SJCRH30 (cell line): ENCODE results near the gene PRKCE. TPM values are rescaled to one million over a fixed set of nuclear protein-coding genes. Genes with fewer than 3 reads are reported as not detected.
"Not testable (repeated sequence)": the region's sequence is repeated elsewhere in the genome, so short reads cannot be mapped to it uniquely, and the experiment has no call there.

Experiments used
- DNase-seq, 2 experiments: peaks; one replicate each; pipeline ENCODE4 v3.0.0-alpha.2; 2015 to 2020
- H3K27ac ChIP-seq: fragments of 250-450 bp; sonication (Bioruptor Pico); 2 replicates; pipeline ENCODE4 v1.5.1; 2020; ENCODE audit warnings: mild to moderate bottlenecking, moderate library complexity
- H3K27me3 ChIP-seq: fragments of 250-450 bp; sonication (Bioruptor Pico); 2 replicates; pipeline ENCODE4 v1.5.1; 2020; ENCODE audit warnings: mild to moderate bottlenecking, moderate library complexity
- H3K36me3 ChIP-seq: fragments of 250-450 bp; sonication (Bioruptor Pico); 2 replicates; pipeline ENCODE4 v1.5.1; 2020; ENCODE audit warnings: mild to moderate bottlenecking, moderate library complexity
- H3K4me1 ChIP-seq: fragments of 250-450 bp; sonication (Bioruptor Pico); 2 replicates; pipeline ENCODE4 v1.5.1; 2020; ENCODE audit warnings: mild to moderate bottlenecking, moderate library complexity
- H3K4me3 ChIP-seq: fragments of 250-450 bp; sonication (Bioruptor Pico); 2 replicates; pipeline ENCODE4 v1.5.1; 2020; ENCODE audit warnings: mild to moderate bottlenecking, moderate library complexity
- H3K9me3 ChIP-seq: fragments of 250-450 bp; sonication (Bioruptor Pico); replicated peaks from 2 replicates; pipeline ENCODE4 v1.5.1; 2020; ENCODE audit warnings: mild to moderate bottlenecking, moderate library complexity
- total RNA-seq: library from RNA; depleted of rRNA; stranded (reverse); fragments of >200 nt; shearing (Covaris generic); gene quantifications from 2 replicates; pipeline ENCODE4 v1.2.3, GENCODE V29; 2014

PRKCE gene
- total RNA-seq, 1 experiment from 2014 or later, result 11.9 TPM

DNA sequence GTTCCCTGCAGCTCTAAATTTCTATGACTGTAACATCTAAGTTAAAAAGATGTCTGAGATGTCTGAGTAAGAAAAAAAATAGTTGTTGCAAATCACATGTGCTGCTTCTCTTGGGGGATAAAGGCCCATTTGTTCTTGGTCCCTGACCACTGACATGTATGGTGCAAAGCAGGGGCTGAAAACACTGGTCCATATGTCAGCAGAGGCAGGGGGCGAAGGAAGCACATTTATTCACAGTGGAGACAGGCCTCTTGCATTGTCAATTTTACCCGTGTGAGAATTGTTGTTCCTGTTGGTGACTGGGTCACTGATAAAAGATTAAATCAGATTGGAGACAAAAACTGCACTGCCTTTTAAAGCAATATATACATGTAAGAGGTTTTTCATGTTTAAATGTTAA is 38.8 kb downstream of the PRKCE start:
- H3K4me1 ChIP-seq, result peaks cover 22% of the 10 kb centered on the region
- H3K4me3 ChIP-seq, result no peak overlapping the region
- no peaks in the 10 kb centered on the region for H3K9me3 ChIP-seq
- DNase-seq, result peak in 1 of 2 experiments; percentile 28
- H3K36me3 ChIP-seq, result no peaks in the 10 kb centered on the region
- no peak overlapping the region for H3K27ac ChIP-seq
- no peaks in the 10 kb centered on the region for H3K27me3 ChIP-seq

DNA sequence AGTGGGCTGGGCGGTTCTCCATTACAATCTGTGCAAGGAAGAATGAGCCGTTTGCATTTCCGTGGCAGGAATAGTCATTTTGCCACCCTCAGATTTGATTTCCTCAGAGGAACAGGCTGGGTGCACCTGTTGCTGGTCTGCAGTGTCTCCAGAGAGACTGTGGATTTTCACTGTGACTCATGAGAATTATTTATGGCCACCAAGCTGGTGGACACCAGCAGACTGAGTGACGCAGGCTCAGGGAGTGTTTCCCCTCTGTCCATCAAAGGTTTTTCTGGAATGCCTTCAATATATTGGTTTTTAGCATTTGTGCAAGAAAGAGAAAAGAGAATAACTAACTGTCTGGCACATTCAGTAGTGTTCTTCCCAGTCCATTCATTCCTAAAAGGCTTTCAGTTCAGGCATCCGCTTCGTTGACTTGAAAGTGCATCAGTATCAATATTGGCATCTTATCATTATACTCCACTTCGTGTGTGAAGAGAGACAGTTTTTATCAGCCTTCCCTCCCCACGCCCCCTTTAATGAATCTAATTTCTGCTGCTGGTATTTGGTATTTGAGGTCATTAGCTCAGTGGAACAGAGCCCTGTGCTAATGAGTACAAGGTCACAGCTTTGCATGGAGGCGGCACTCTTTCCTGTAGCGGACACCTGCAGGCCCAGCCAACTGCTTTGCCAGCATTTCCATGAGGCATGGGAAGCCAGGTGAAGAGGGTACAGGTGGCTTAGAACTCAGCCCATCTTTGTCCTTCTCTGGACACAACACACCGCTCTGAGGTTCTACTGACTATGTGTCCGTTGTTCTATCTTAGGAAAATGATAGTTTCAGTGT is 39.9 kb downstream of the PRKCE start:
- no peaks in the 10 kb centered on the region for H3K9me3 ChIP-seq
- no peak overlapping the region for H3K4me3 ChIP-seq
- H3K27me3 ChIP-seq, result no peaks in the 10 kb centered on the region
- peaks cover 22% of the 10 kb centered on the region for H3K4me1 ChIP-seq
- peak overlapping the region; percentile 36; the same call in 1 of the 2 replicates for H3K27ac ChIP-seq
- DNase-seq, result peak; percentile 67 to 82
- H3K36me3 ChIP-seq, result no peaks in the 10 kb centered on the region

DNA sequence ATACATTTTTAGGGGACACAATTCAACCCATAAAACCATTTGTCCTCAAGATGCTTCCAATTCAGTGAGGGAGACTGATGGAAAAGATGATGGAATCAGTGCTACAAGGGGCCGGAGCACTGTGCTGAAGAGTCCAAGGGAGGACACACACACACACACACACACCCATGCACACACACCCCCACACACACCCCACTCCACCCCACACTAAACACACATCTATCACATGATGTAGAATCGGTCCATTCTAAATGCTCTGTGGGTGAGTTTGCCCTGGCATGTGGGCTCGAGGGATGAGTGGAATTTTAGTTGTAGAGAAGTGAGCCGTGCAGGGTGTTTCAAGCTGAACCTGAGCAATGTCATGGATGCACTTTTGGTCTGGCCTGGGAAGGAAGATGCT is 41.1 kb downstream of the PRKCE start:
- Histone ChIP-seq H3K27me3 (no peaks in the 10 kb centered on the region), H3K27ac (no peak overlapping the region), H3K9me3 (no peaks in the 10 kb centered on the region), H3K4me1 (peaks cover 22% of the 10 kb centered on the region), H3K36me3 (no peaks in the 10 kb centered on the region), H3K4me3 (no peak overlapping the region)
- DNase-seq, result no peak

DNA sequence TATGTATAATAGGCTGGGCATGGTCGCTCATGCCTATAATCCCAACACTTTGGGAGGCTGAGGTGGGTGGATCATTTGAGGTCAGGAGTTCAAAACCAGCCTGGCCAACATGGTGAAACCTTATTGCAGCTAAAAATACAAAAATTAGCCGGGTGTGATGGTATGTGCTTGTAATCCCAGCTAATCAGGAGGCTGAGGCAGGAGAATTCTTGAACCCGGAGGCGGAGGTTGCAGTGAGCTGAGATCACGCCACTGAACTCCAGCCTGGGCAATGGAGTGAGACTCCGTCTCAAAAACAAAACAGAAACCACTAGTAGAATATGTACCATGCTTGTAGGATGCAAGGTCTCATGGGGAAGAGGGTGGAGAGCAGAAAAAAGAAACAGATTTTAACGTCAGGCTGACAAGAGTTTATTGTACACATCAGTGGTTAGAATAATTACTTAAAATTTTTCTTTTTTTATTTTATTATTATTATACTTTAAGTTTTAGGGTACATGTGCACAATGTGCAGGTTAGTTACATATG is 44.1 kb downstream of the PRKCE start:
- not testable (repeated sequence) for DNase-seq, H3K4me3 ChIP-seq, H3K27ac ChIP-seq, H3K36me3 ChIP-seq, H3K9me3 ChIP-seq, H3K27me3 ChIP-seq
- peaks cover 11% of the 10 kb centered on the region for H3K4me1 ChIP-seq

DNA sequence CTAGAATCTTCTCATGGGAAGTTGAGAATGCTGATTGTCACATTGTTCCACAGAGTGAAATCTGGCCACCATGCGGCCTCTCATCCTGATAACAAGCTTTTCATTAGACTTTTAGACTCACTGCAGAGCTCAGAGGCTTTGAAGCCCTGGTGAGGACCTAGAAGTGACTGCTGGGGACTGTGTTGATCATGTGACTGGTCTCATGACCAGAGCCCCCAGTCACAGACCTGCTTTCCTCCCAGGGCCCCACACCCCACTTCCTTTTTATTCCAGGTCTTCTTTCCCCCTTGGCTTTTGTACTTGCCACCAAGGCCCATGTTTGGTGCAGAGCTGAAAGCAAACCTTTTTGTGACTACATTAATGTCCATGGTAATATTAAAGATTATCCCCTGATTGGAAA is 45.2 kb downstream of the PRKCE start:
- Histone ChIP-seq H3K36me3 (no peaks in the 10 kb centered on the region), H3K27me3 (no peaks in the 10 kb centered on the region), H3K27ac (no peak overlapping the region), H3K9me3 (no peaks in the 10 kb centered on the region), H3K4me3 (no peak overlapping the region), H3K4me1 (no peaks in the 10 kb centered on the region; the same call in 1 of the 2 replicates)
- no peak for DNase-seq

DNA sequence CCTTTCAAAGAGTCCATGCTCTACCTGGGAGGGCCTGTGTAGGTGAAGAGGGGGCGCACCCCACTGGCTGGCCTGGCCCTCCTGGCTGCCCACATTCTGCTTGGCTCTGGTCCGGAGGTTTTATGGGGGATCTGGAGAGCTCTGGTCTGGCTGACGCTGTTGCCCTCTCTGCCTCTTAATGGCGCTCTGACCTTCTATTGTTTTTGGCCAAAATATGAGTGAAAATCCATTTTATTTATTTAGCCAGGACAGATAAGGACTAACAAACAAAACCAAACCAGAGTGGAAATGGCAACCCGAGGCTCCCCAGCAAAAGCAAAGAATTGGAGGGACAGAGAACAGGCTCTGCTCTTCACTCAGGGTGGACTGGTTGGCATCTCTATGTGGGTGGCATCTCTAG is 45.7 kb downstream of the PRKCE start:
- H3K9me3 ChIP-seq, result no peaks in the 10 kb centered on the region
- no peak overlapping the region for H3K4me3 ChIP-seq
- no peaks in the 10 kb centered on the region for H3K27me3 ChIP-seq
- DNase-seq, result no peak
- H3K27ac ChIP-seq, result no peak overlapping the region
- H3K36me3 ChIP-seq, result no peaks in the 10 kb centered on the region
- H3K4me1 ChIP-seq, result no peaks in the 10 kb centered on the region; the same call in 1 of the 2 replicates

DNA sequence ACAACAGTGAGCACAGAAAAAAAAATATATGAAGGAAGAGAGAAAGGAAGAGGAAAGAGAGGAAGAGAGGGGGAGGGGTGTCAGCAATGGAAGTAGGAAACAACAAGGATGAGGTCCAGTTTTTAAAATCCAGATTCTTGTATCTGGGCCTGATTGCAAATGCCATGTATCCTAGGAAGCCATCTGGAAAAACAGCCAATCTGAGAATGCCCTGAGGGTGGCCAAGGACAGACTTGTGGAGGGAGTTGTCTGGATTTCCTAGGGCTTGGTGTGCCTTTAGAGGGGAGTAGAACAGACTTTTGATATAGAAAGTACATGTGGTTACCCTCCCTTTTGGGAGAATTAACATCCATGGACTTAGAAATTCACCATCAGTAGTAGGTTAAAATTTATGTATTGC is 47.1 kb downstream of the PRKCE start:
- no peaks in the 10 kb centered on the region for H3K36me3 ChIP-seq
- H3K4me1 ChIP-seq, result no peaks in the 10 kb centered on the region; the same call in 1 of the 2 replicates
- no peak overlapping the region for H3K27ac ChIP-seq
- no peak overlapping the region for H3K4me3 ChIP-seq
- H3K9me3 ChIP-seq, result no peaks in the 10 kb centered on the region
- no peak for DNase-seq
- no peaks in the 10 kb centered on the region for H3K27me3 ChIP-seq

DNA sequence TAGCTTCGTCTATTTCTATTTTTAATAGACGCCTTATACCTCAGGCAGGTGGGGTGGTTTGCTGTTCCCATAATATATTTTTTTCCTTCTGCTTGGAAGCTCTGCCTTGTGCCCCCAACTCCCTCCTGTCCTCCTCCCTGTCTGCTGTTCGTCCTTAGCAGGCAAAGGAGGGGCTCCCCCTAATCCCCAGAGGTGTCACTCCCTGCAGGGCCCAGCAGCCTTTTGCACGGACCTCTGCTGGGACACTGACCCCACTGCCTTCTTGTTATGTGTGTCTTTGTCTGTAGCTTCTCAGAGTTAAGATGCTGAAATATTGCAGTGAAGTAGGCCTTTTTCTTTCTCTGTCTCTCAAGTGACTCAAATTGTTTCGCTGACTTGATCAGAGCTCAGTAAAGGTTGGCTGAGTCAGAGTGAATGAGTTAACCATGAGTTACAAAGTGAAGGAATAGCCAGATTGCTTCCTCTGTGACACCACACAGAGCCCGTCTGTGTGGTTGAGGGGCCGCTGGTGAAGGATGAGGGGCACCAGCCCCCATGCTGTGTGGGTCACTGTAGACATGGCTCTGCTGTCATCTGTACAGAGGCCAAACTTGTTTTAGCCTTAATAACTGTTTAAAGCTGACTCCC is 47.7 kb downstream of the PRKCE start:
- Histone ChIP-seq H3K4me1 (no peaks in the 10 kb centered on the region; the same call in 1 of the 2 replicates), H3K27me3 (no peaks in the 10 kb centered on the region), H3K9me3 (no peaks in the 10 kb centered on the region), H3K36me3 (no peaks in the 10 kb centered on the region), H3K4me3 (no peak overlapping the region), H3K27ac (no peak overlapping the region)
- DNase-seq, result no peak

DNA sequence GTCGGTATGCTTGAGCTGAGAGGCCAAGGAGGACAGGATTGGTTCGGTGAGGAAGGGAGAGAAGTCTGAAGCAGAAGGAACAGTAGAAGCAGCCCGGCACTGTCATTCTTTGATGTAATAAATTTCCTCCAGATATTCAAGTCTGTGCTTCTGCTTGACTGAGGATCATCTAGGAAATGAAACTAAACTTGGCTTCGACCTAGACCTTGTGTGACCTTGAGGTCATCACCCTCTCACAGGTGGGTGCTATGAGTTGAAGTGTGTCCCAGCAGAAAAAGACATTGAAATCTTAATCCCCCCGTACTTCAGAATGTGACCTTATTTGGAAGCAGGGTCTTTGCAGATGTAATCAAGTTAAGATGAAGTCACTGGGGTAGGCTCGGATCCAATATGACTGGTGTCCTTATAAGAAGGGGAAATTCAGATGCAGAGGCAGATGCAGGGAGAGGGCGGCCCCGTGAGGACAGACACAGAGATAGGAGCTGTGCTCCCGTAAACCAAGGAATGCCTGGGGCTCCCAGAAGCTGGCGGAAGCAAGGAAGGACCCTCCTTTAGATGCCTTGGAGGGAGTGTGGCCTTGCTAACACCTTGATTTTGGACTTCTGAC is 49.0 kb downstream of the PRKCE start:
- Histone ChIP-seq H3K27ac (no peak overlapping the region), H3K27me3 (no peaks in the 10 kb centered on the region), H3K9me3 (no peaks in the 10 kb centered on the region), H3K4me3 (no peak overlapping the region), H3K4me1 (no peaks in the 10 kb centered on the region; the same call in 1 of the 2 replicates), H3K36me3 (no peaks in the 10 kb centered on the region)
- DNase-seq, result no peak

DNA sequence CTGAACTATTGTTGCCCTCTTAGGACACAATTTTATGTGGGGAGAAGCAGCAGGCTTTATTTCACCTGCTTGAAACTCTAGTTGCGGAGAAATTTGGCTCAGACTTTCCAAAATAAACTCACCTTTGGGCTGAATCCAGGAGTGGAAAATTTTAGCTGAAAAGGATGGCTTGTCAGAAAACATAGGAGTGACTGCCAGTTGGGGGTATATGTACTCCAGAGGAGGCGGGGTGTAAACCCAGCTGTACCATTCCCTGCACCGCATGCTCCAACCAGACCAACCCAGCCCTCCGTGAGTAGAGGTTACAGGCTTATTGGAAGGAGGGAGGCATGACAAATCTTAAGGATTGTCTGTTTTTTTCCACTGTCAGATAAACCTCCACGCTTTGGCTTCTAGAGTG is 53.8 kb downstream of the PRKCE start:
- no peaks in the 10 kb centered on the region for H3K4me1 ChIP-seq
- no peak overlapping the region for H3K27ac ChIP-seq
- no peaks in the 10 kb centered on the region for H3K27me3 ChIP-seq
- H3K4me3 ChIP-seq, result no peak overlapping the region
- DNase-seq, result no peak
- H3K36me3 ChIP-seq, result no peaks in the 10 kb centered on the region
- no peaks in the 10 kb centered on the region; the same call in 1 of the 2 replicates for H3K9me3 ChIP-seq

DNA sequence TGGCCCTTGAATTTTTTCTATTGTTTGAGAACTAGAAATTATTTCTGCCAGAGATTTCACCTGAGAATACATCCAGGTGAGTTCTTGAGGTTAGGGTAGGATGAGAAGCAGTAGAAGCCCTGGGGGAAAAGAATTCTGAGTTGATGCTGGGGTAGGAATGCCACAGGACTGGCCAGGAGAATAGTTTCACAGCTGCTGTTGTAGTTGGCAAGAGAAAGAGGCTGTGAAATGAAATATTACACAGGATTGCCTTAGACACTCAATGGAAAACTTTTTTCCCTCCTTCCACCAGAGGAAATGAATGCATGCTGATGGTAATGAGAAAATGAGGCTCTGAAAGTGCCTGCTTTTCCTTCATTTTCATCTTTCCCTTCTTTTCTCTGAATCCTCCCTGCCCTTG is 54.6 kb downstream of the PRKCE start:
- no peaks in the 10 kb centered on the region for H3K4me1 ChIP-seq
- H3K4me3 ChIP-seq, result no peak overlapping the region
- no peaks in the 10 kb centered on the region; the same call in 1 of the 2 replicates for H3K9me3 ChIP-seq
- no peak overlapping the region for H3K27ac ChIP-seq
- DNase-seq, result no peak
- no peaks in the 10 kb centered on the region for H3K27me3 ChIP-seq
- no peaks in the 10 kb centered on the region for H3K36me3 ChIP-seq

DNA sequence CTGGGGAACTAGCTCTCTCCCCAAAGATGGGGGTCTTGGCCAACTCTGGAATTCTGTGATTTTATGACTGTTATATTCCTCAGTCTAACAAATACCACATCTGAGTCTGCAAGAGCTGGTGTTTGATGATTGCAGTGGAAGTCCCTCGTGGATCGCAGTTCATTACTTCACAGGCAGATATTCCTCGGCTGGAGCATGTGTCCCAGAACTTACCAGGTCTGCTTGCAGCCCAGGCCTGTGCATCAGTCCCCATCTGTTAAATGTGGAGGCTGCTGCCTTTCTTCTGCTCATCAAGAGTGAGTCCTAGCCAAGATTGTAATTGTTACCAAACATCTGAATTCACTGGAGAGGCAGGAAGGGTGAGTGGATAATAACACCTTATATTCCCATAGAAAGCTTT is 55.5 kb downstream of the PRKCE start:
- Histone ChIP-seq H3K9me3 (no peaks in the 10 kb centered on the region; the same call in 1 of the 2 replicates), H3K4me1 (no peaks in the 10 kb centered on the region), H3K36me3 (no peaks in the 10 kb centered on the region), H3K27ac (no peak overlapping the region), H3K4me3 (no peak overlapping the region), H3K27me3 (no peaks in the 10 kb centered on the region)
- no peak for DNase-seq

DNA sequence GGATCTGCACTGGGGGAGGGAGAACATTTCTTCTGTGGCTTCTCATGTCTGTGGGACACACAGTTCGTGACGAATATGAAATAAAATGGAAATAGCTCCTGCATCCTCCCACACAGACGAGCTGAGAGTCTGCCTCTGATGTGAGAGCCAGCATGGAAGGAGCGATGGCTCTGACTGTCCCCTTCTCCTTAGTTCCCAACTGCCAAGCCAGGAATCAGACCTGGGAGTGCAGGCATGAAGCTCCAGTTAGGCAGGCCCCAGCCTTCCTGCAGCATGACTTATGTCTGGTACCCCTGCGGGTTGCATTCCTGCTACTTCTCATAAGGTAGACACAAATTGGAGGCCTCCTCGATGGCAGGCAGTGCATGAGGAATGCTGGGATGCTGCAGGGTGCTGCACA is 56.2 kb downstream of the PRKCE start:
- DNase-seq, result no peak
- Histone ChIP-seq H3K4me1 (no peaks in the 10 kb centered on the region), H3K4me3 (no peak overlapping the region), H3K27me3 (no peaks in the 10 kb centered on the region), H3K36me3 (no peaks in the 10 kb centered on the region), H3K27ac (no peak overlapping the region), H3K9me3 (no peaks in the 10 kb centered on the region; the same call in 1 of the 2 replicates)

DNA sequence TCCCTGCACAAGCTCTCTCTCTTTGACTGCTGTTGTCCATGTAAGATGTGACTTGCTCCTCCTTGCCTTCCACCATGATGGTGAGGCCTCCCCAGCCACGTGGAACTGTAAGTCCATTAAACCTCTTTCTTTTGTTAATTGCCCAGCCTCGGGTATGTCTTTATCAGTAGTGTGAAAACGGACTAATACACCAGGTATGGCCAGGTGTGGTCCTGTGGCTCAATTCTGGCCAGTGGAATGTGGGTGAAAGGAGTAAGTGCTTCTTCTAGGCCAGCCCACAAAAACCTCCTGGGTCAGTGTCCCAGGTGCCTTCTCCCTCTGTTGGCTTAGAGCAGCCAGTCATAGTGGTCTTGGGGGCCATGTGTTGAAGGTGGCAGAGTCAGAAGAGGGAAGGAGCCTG is 57.0 kb downstream of the PRKCE start:
- no peak for DNase-seq
- H3K36me3 ChIP-seq, result no peaks in the 10 kb centered on the region
- no peak overlapping the region for H3K27ac ChIP-seq
- H3K9me3 ChIP-seq, result no peaks in the 10 kb centered on the region; the same call in 1 of the 2 replicates
- no peak overlapping the region for H3K4me3 ChIP-seq
- no peaks in the 10 kb centered on the region for H3K4me1 ChIP-seq
- H3K27me3 ChIP-seq, result no peaks in the 10 kb centered on the region

DNA sequence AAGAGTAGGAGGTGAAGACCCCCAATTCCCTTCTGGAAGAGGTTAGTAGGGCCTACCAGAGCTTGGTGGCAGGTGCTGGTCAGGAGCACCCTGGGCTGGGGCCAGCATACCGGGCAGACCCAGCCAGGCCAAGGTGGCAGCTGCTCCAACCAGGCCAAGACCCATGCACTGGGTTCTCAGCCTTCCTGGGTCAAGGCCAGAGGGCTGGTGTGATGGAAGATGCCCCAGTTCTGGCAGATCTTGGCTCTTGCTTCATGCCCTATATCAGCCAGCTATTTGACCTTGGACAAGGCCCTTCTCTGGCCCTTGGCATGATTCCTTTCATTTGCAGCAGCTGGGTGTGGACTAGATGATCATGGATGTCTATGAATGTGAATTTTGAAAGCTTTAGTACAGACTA is 57.7 kb downstream of the PRKCE start:
- no peaks in the 10 kb centered on the region; the same call in 1 of the 2 replicates for H3K9me3 ChIP-seq
- DNase-seq, result no peak
- H3K27me3 ChIP-seq, result no peaks in the 10 kb centered on the region
- H3K27ac ChIP-seq, result no peak overlapping the region
- no peak overlapping the region for H3K4me3 ChIP-seq
- H3K36me3 ChIP-seq, result no peaks in the 10 kb centered on the region
- no peaks in the 10 kb centered on the region for H3K4me1 ChIP-seq
